Spleen (tissue), 7 donors: ENCODE results near the gene GJA9.

ENCODE experiments used
- CTCF ChIP-seq, 11 experiments: fragments of 200-600 bp in 7 of 11; fragments of 450-650 bp in 4 of 11; sonication (generic) in 4 of 11; IDR thresholded peaks in 8 of 11; conservative IDR thresholded peaks in 3 of 11; 1 replicate in 7 of 11; 2 replicates in 4 of 11; pipeline versions ENCODE4 v1.4.0 to v1.8.0; 2016 to 2021; ENCODE audit warnings: antibody characterized with exemption in 11 of 11, inconsistent platforms in 4 of 11, mild to moderate bottlenecking in 1 of 11
- POLR2A ChIP-seq, 3 donors: fragments of 450-650 bp; IDR thresholded peaks; one replicate each; pipeline ENCODE4 v1.5.1; 2017; ENCODE audit warnings: antibody characterized with exemption in 3 of 3, mild to moderate bottlenecking in 1 of 3
- POLR2AphosphoS5 ChIP-seq, 3 donors: sonication (generic); formaldehyde crosslinking; IDR thresholded peaks; one replicate each; pipeline ENCODE4 v1.5.1; 2017; ENCODE audit warnings: antibody characterized with exemption in 3 of 3
- donor health status: DM: no; HTN: no; CAD: no; lungs with moderate emphysema.
- donor health status: DM: no; HTN: no; CAD: no.
- donor health status: DM: no; HTN: no; CAD: no.

DNA sequence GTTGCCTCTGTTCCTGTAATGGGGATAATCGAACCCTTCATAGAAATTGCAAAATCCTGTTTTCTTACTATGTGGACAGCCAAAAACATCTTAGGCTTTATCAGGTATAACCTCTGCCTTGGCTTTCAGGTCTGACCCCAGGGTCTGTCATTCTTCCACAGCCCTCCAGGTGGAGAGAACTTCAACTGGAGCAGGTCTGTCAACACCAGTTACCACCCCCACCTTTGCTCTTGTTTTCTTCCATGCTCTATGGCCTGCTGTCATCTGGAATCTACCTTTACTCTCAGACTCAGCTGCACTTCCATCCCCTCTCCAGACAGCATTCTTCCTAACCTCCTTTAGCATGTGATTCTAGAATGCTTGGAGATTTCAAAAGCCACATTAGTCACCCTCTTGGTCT is 10.4 kb upstream of the GJA9 start:
- no peak for TF ChIP-seq CTCF (IDR thresholded peaks at IDR 0.05 in 8 of 11, conservative IDR thresholded peaks at IDR 0.05 in 3 of 11)
- TF ChIP-seq POLR2A (IDR thresholded peaks at IDR 0.05) = no peak
- no peak for TF ChIP-seq POLR2AphosphoS5 (IDR thresholded peaks at IDR 0.05)
